GM19438 (cell line): ENCODE data around the gene TENT4B.

ENCODE experiments used
- ATAC-seq: cut with Tn5 transposase; IDR thresholded peaks from one replicate; pipeline ENCODE4 v1.9.1; 2021; ENCODE audit warnings: low read depth; ENCODE audit not compliant: unreplicated experiment

Gene TENT4B

GRCh38 chr16:50252082-50252611 is 99.0 kb downstream of the TENT4B start:
- no peak for ATAC-seq

- ATAC-seq, result no peak
Measured at GRCh38 chr16:50252874-50253513, 99.9 kb downstream of the TENT4B start.

GRCh38 chr16:50253514-50253910 is 100.4 kb downstream of the TENT4B start:
- no peak for ATAC-seq

- ATAC-seq, result no peak
Measured at GRCh38 chr16:50254072-50254471, 101.0 kb downstream of the TENT4B start.

GRCh38 chr16:50255538-50255937 is 102.4 kb downstream of the TENT4B start:
- no peak for ATAC-seq

GRCh38 chr16:50256604-50257003 is 103.5 kb downstream of the TENT4B start:
- ATAC-seq, result no peak

- ATAC-seq, result no peak
Measured at GRCh38 chr16:50257876-50258275, 104.8 kb downstream of the TENT4B start.

GRCh38 chr16:50259334-50260205 is 106.5 kb downstream of the TENT4B start:
- no peak for ATAC-seq

GRCh38 chr16:50260206-50261159 is 107.4 kb downstream of the TENT4B start:
- no peak for ATAC-seq

- ATAC-seq, result no peak
Measured at GRCh38 chr16:50261160-50261706, 108.1 kb downstream of the TENT4B start.

GRCh38 chr16:50261707-50262235 is 108.7 kb downstream of the TENT4B start:
- no peak for ATAC-seq

GRCh38 chr16:50263060-50263909 is 110.2 kb downstream of the TENT4B start:
- ATAC-seq, result no peak

GRCh38 chr16:50263940-50264929 is 111.1 kb downstream of the TENT4B start:
- ATAC-seq, result no peak

- no peak for ATAC-seq
Measured at GRCh38 chr16:50265260-50265659, 112.2 kb downstream of the TENT4B start.

GRCh38 chr16:50265716-50266336 is 112.7 kb downstream of the TENT4B start:
- ATAC-seq, result no peak

GRCh38 chr16:50266337-50267091 is 113.4 kb downstream of the TENT4B start, which contains the start of gene ADCY7:
Gene ADCY7, plus strand, starts transcription at chr16:50266551. Its CDS starts 21,629 bp downstream, at chr16:50288180.
- ATAC-seq, result peak; percentile 84
